Measurements from ENCODE around the gene ACY1.
"Not testable (repeated sequence)": the region's sequence is repeated elsewhere in the genome, so short reads cannot be mapped to it uniquely, and the experiment has no call there.

ACY1 gene

GRCh38 chr3:52030714-52031310 lies 47.5 kb downstream of the ACY1 start:
- DNase-seq: no peak

GRCh38 chr3:52031896-52032295 lies 48.6 kb downstream of the ACY1 start:
- no peak for DNase-seq

- no peak for DNase-seq
Measured at GRCh38 chr3:52032702-52033408, 49.5 kb downstream of the ACY1 start.

- DNase-seq: not testable (repeated sequence)
Measured at GRCh38 chr3:52033748-52034147, 50.4 kb downstream of the ACY1 start.

GRCh38 chr3:52034212-52034611 lies 50.9 kb downstream of the ACY1 start:
- no peak for DNase-seq

- DNase-seq: no peak
Measured at GRCh38 chr3:52034651-52035050, 51.3 kb downstream of the ACY1 start.

GRCh38 chr3:52036222-52036694 lies 52.9 kb downstream of the ACY1 start:
- DNase-seq: no peak

GRCh38 chr3:52036829-52037228 lies 53.5 kb downstream of the ACY1 start:
- DNase-seq: no peak

- no peak for DNase-seq
Measured at GRCh38 chr3:52037291-52037690, 54.0 kb downstream of the ACY1 start.

- DNase-seq: no peak
Measured at GRCh38 chr3:52038227-52038626, 54.9 kb downstream of the ACY1 start.
